Osteocyte (in vitro differentiated cells): ENCODE data around the gene THSD8. TPM values are rescaled to one million over a fixed set of nuclear protein-coding genes. Genes with fewer than 3 reads are reported as not detected.
"Not testable (repeated sequence)": the region's sequence is repeated elsewhere in the genome, so short reads cannot be mapped to it uniquely, and the experiment has no call there.

Experiments used
- DNase-seq: peaks from one replicate; pipeline ENCODE4 v3.0.0; 2021; ENCODE audit warnings: mixed read lengths; ENCODE audit not compliant: unreplicated experiment; ENCODE audit errors: extremely low spot score
- H3K27ac Mint-ChIP-seq: one replicate; pipeline ENCODE4 v1.8.0; 2021; ENCODE audit warnings: mild to moderate bottlenecking, mixed read lengths; ENCODE audit not compliant: unreplicated experiment
- H3K27me3 Mint-ChIP-seq: one replicate; pipeline ENCODE4 v1.8.0; 2021; ENCODE audit warnings: mixed read lengths; ENCODE audit not compliant: unreplicated experiment
- H3K36me3 Mint-ChIP-seq: one replicate; pipeline ENCODE4 v1.8.0; 2021; ENCODE audit warnings: mixed read lengths; ENCODE audit not compliant: unreplicated experiment
- H3K4me1 Mint-ChIP-seq: one replicate; pipeline ENCODE4 v1.8.0; 2021; ENCODE audit warnings: mixed read lengths; ENCODE audit not compliant: unreplicated experiment
- H3K4me3 Mint-ChIP-seq: one replicate; pipeline ENCODE4 v1.8.0; 2021; ENCODE audit warnings: mild to moderate bottlenecking, moderate library complexity, mixed read lengths; ENCODE audit not compliant: unreplicated experiment
- H3K9me3 Mint-ChIP-seq: one replicate; pipeline ENCODE4 v1.8.0; 2021; ENCODE audit warnings: mixed read lengths; ENCODE audit not compliant: unreplicated experiment
- total RNA-seq: library from RNA; stranded (reverse); gene quantifications from 2 replicates; pipeline ENCODE4 v1.2.1, GENCODE V29; 2021
- TF ChIP-seq, protein P1 (sequence below): fragments of 200-600 bp; sonication (generic); IDR thresholded peaks from 2 replicates; pipeline ENCODE4 v1.5.0; 2021; ENCODE audit warnings: antibody characterized with exemption, mild to moderate bottlenecking, moderate library complexity

Gene THSD8
- total RNA-seq, 1 donor from 2014 or later = 8.2 TPM

DNA sequence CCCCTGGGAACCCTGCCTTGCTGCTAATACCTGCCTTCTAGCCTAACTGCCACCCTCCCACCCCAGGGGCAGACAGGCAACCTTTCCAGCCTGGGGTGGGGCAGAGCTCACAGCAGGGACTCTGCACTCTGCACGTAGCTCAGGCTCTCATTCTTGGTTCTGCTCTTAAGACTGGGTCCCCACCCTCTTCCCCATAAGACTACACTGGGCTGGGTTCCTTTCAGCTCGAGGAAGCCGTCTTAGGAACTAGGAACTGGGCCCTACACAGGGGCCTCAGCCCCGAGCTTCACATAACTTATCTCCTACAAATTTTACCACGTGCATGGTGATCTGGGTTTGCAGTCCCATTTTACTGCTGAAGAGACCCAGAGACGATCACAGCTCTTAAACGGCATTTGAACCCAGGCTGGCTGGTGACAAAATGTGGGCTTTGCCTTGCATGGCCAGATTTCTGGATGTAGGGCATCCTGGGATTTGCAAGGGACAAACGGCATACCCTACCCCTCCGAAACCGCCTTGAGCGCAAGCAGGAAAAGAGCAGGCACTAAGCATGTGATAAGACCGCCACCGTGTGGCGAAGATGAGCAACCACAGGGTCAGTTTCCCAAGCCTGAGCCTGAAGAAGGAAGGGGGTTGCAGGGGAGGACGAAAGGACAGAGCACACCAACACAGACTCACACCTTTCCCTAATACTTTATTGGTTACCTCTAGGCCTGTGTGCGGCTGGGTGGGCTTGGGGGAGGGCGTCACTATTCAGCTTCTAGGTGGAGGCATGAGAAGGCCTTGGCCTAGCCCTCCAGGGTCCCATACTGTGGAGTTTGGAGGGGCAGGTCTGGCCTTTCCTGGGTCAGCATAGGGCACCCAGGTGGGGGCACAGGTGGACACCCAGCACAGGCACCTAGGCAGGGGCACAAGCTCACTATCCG, 5.5 kb upstream of the THSD8 start:
- TF ChIP-seq, protein P1, sequence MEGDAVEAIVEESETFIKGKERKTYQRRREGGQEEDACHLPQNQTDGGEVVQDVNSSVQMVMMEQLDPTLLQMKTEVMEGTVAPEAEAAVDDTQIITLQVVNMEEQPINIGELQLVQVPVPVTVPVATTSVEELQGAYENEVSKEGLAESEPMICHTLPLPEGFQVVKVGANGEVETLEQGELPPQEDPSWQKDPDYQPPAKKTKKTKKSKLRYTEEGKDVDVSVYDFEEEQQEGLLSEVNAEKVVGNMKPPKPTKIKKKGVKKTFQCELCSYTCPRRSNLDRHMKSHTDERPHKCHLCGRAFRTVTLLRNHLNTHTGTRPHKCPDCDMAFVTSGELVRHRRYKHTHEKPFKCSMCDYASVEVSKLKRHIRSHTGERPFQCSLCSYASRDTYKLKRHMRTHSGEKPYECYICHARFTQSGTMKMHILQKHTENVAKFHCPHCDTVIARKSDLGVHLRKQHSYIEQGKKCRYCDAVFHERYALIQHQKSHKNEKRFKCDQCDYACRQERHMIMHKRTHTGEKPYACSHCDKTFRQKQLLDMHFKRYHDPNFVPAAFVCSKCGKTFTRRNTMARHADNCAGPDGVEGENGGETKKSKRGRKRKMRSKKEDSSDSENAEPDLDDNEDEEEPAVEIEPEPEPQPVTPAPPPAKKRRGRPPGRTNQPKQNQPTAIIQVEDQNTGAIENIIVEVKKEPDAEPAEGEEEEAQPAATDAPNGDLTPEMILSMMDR = peak; percentile 96
- Mint-ChIP-seq H3K4me1 (peaks cover 27% of the 10 kb centered on the region), H3K27me3 (no peaks in the 10 kb centered on the region), H3K27ac (peak overlapping the region; percentile 74), H3K36me3 (peaks cover 2% of the 10 kb centered on the region), H3K9me3 (no peaks in the 10 kb centered on the region), H3K4me3 (peak overlapping the region; percentile 50)
- no peak for DNase-seq

DNA sequence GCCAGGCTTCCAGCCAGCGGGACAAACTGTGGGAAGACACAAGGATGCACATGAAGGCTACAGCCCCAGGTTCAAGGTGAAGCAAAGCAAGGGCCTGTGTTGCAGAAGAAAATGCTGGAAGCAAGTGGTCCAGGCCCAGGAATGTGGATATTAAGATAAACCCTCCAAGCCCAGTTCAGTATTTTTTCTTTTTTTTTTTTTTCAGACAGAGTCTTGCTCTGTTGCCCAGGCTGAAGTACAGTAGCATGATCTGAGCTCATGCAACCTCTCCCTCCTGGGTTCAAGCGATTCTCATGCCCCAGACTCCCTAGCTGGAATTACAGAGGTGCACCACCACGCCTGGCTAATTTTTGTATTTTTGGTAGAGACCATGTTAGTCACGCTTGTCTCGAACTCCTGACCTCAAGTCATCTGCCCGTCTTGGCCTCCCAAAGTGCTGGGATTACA, 4.7 kb upstream of the THSD8 start:
- Mint-ChIP-seq H3K4me1 (peaks cover 28% of the 10 kb centered on the region), H3K36me3 (peaks cover 2% of the 10 kb centered on the region), H3K27ac (no peak overlapping the region), H3K27me3 (no peaks in the 10 kb centered on the region), H3K9me3 (no peaks in the 10 kb centered on the region), H3K4me3 (no peak overlapping the region)
- TF ChIP-seq, protein P1 = no peak
- DNase-seq = no peak

DNA sequence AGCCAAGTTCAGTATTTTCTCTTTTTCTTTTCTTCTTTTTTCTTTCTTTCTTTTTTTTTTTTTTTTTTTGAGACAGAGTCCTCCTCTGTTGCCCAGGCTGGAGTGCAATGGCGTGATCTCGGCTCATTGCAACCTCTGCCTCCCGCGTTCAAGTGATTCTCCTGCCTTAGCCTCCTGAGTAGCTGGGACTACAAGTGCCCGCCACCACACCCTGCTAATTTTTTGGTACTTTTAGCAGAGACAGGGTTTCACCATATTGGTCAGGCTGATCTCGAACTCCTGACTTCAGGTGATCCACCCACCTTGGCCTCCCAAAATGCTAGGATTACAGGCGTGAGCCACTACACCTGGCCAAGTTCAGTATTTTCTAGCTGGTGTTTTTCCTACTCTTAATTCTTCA, 4.3 kb upstream of the THSD8 start:
- H3K36me3 Mint-ChIP-seq, H3K9me3 Mint-ChIP-seq, H3K27me3 Mint-ChIP-seq, DNase-seq, H3K4me3 Mint-ChIP-seq, H3K27ac Mint-ChIP-seq: not testable (repeated sequence)
- peaks cover 32% of the 10 kb centered on the region for H3K4me1 Mint-ChIP-seq

DNA sequence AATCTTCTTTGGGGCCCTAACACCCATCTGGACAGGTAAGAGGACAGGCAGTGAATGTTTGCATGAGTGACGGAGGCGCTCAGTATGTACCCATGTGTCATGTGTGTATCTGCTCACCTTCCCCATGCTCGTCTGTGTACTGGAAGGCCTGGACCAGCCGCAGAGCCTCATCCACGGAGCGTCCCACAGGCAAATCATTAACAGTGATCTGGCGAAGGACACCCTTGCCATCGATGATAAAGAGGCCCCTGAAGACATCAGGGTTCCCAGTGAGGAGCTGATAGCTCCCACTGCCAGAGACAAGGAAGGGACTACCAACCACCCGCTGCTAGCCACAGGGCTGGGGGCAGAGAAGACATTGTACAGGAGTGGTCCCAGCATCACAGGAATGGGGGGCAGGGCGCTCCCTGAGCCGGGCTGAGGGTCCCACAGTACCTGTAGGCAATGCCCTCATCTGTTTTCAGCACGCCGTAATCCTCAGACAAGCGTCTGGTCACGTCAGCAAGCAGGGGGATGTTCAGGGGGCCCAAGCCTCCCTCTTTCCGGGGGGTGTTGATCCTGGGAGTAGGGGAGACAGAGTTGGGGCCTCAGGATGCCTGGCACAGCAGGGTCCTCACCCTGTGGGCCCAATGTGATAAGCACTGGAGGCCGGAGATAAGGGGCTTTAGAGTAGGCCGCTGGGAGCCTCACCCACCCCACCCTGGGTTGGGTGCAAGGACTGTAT, 2.0 kb upstream of the THSD8 start:
- TF ChIP-seq, protein P1 = no peak
- Mint-ChIP-seq H3K27ac (no peak overlapping the region), H3K36me3 (no peaks in the 10 kb centered on the region), H3K9me3 (no peaks in the 10 kb centered on the region), H3K27me3 (no peaks in the 10 kb centered on the region), H3K4me1 (peaks cover 25% of the 10 kb centered on the region), H3K4me3 (peak overlapping the region; percentile 85)
- DNase-seq = no peak

DNA sequence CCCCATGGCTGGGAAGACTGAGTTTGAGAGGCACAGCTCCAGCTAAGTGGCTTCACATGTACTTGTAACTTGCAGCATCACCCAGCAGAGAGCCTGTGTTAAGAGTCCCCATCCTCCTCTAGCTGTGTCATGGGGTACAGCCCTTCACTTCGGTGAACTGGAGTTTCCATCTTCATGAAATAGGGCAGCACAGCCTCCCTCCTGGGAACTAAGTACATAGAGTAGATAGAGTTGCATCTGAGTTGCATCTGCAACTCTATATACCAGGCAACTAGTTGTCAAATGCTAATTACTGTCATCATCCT, 1.5 kb upstream of the THSD8 start:
- Mint-ChIP-seq H3K27me3 (no peaks in the 10 kb centered on the region), H3K9me3 (no peaks in the 10 kb centered on the region), H3K4me3 (peak overlapping the region; percentile 85), H3K36me3 (no peaks in the 10 kb centered on the region), H3K4me1 (peaks cover 24% of the 10 kb centered on the region), H3K27ac (no peak overlapping the region)
- no peak for DNase-seq
- TF ChIP-seq, protein P1 = no peak
